Dendritic cell treated with granulocyte-macrophage colony-stimulating factor and Interleukin-4, amounts not matched to agents 40 ng/mL and 50 ng/mL, for 4 days (primary cell): Measurements from ENCODE around the gene TMEM254.
"Not testable (repeated sequence)": the region's sequence is repeated elsewhere in the genome, so short reads cannot be mapped to it uniquely, and the experiment has no call there.

Experiments used
- H3K27ac Mint-ChIP-seq: one replicate; pipeline ENCODE4 v1.8.0; 2022; ENCODE audit warnings: mild to moderate bottlenecking, mixed read lengths
- H3K27me3 Mint-ChIP-seq: one replicate; pipeline ENCODE4 v1.8.0; 2022; ENCODE audit warnings: mild to moderate bottlenecking, mixed read lengths
- H3K36me3 Mint-ChIP-seq: one replicate; pipeline ENCODE4 v1.8.0; 2022; ENCODE audit warnings: low read depth, mixed read lengths
- H3K4me1 Mint-ChIP-seq: one replicate; pipeline ENCODE4 v1.8.0; 2022; ENCODE audit warnings: low read depth, mixed read lengths
- H3K4me3 Mint-ChIP-seq: one replicate; pipeline ENCODE4 v1.8.0; 2022; ENCODE audit warnings: mild to moderate bottlenecking, moderate library complexity, mixed read lengths
- H3K9me3 Mint-ChIP-seq: one replicate; pipeline ENCODE4 v1.8.0; 2022; ENCODE audit warnings: mixed read lengths
- intact Hi-C: fragments of 100-400 bp; cut with micrococcal nuclease; formaldehyde crosslinking; loops from one replicate; pipeline ENCODE4 v1.15.0; 2022

The TMEM254 gene

GRCh38 chr10:80133206-80133605 lies 54.7 kb downstream of the TMEM254 start:
- Mint-ChIP-seq H3K27ac (no peak overlapping the region), H3K27me3 (peaks cover 42% of the 10 kb centered on the region), H3K4me1 (peaks cover 9% of the 10 kb centered on the region), H3K36me3 (no peaks in the 10 kb centered on the region), H3K4me3 (no peak overlapping the region), H3K9me3 (no peaks in the 10 kb centered on the region)
- intact Hi-C loops = no loop called here

GRCh38 chr10:80133687-80134086 lies 55.2 kb downstream of the TMEM254 start:
- H3K36me3 Mint-ChIP-seq, H3K4me3 Mint-ChIP-seq, H3K4me1 Mint-ChIP-seq, H3K27ac Mint-ChIP-seq, intact Hi-C loops, H3K9me3 Mint-ChIP-seq: not testable (repeated sequence)
- peaks cover 42% of the 10 kb centered on the region for H3K27me3 Mint-ChIP-seq

- peaks cover 37% of the 10 kb centered on the region for H3K27me3 Mint-ChIP-seq
- H3K27ac Mint-ChIP-seq = no peak overlapping the region
- intact Hi-C loops = no loop called here
- H3K36me3 Mint-ChIP-seq = no peaks in the 10 kb centered on the region
- no peaks in the 10 kb centered on the region for H3K9me3 Mint-ChIP-seq
- H3K4me3 Mint-ChIP-seq = no peak overlapping the region
- H3K4me1 Mint-ChIP-seq = peaks cover 9% of the 10 kb centered on the region
These were observed 57.7 kb downstream of the TMEM254 start for GRCh38 chr10:80136134-80136571.

- Mint-ChIP-seq H3K4me1 (peaks cover 9% of the 10 kb centered on the region), H3K27ac (no peak overlapping the region), H3K9me3 (no peaks in the 10 kb centered on the region), H3K4me3 (no peak overlapping the region), H3K36me3 (no peaks in the 10 kb centered on the region), H3K27me3 (peaks cover 31% of the 10 kb centered on the region)
- intact Hi-C loops = no loop called here
These were observed 58.8 kb downstream of the TMEM254 start for GRCh38 chr10:80137031-80137862.

GRCh38 chr10:80137920-80138319 lies 59.5 kb downstream of the TMEM254 start:
- peaks cover 4% of the 10 kb centered on the region for H3K4me1 Mint-ChIP-seq
- no peaks in the 10 kb centered on the region for H3K9me3 Mint-ChIP-seq
- peaks cover 25% of the 10 kb centered on the region for H3K27me3 Mint-ChIP-seq
- no peak overlapping the region for H3K27ac Mint-ChIP-seq
- intact Hi-C loops = no loop called here
- H3K36me3 Mint-ChIP-seq = no peaks in the 10 kb centered on the region
- H3K4me3 Mint-ChIP-seq = no peak overlapping the region

- H3K4me3 Mint-ChIP-seq = no peak overlapping the region
- H3K4me1 Mint-ChIP-seq = peaks cover under 1% of the 10 kb centered on the region
- intact Hi-C loops = no loop called here
These were observed 60.8 kb downstream of the TMEM254 start for GRCh38 chr10:80139265-80139664.

GRCh38 chr10:80140251-80140650 lies 61.8 kb downstream of the TMEM254 start:
- H3K27ac Mint-ChIP-seq = no peak overlapping the region
- H3K4me1 Mint-ChIP-seq = peaks cover 9% of the 10 kb centered on the region
- H3K36me3 Mint-ChIP-seq = no peaks in the 10 kb centered on the region
- H3K27me3 Mint-ChIP-seq = peaks cover 10% of the 10 kb centered on the region
- intact Hi-C loops = no loop called here
- H3K9me3 Mint-ChIP-seq = no peaks in the 10 kb centered on the region
- H3K4me3 Mint-ChIP-seq = no peak overlapping the region

More at GRCh38 chr10:80139265-80139664, 60.8 kb downstream of the TMEM254 start:
- H3K36me3 Mint-ChIP-seq = no peaks in the 10 kb centered on the region
- H3K27ac Mint-ChIP-seq = no peak overlapping the region
- H3K9me3 Mint-ChIP-seq = no peaks in the 10 kb centered on the region
- peaks cover 14% of the 10 kb centered on the region for H3K27me3 Mint-ChIP-seq

GRCh38 chr10:80141696-80142460 lies 63.4 kb downstream of the TMEM254 start:
- Mint-ChIP-seq H3K36me3 (no peaks in the 10 kb centered on the region), H3K27me3 (peaks cover 6% of the 10 kb centered on the region), H3K27ac (no peak overlapping the region), H3K4me3 (no peak overlapping the region), H3K9me3 (no peaks in the 10 kb centered on the region), H3K4me1 (peaks cover 14% of the 10 kb centered on the region)
- intact Hi-C loops = no loop called here
